ENCODE measurements around the gene SCYL2. TPM values are rescaled to one million over a fixed set of nuclear protein-coding genes. Genes with fewer than 3 reads are reported as not detected.

The SCYL2 gene
- total and polyA plus RNA-seq, 12 donors: 12.1 to 54.6 (median 41.7) TPM

DNA sequence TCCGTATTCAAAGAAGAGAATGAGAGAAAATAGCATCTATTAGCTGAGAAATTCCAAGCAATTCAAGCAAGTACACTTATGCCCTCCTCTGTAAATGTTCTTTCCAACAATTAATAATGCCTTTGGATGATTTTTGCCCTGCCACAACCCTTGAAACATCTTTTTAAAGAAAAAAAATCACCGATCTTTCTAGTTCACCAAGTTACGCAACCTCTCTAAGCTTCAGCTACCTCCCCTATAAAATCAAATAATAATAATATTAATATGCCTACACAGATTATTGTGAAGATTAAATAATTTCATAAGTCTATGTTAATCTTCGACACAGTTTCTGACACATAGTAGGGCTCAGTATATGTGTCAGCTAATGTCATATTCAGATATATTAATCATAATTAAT is 19.2 kb upstream of the SCYL2 start:
- no peaks in the 10 kb centered on the region for H3K27me3 ChIP-seq
- DNase-seq: no peak
- intact Hi-C loops (cut with DNase I): no loop called here
- 89 to 95% (median 93%) methylated on average over 4 of the region's 4 CpGs for WGBS, 4 donors
- no peaks in the 10 kb centered on the region for H3K36me3 ChIP-seq (replicated peaks in 1 of 2)
- no peaks in the 10 kb centered on the region for H3K4me1 ChIP-seq (replicated peaks in 1 of 2)
- H3K9me3 ChIP-seq (replicated peaks in 1 of 3): no peaks in the 10 kb centered on the region
- H3K27ac ChIP-seq: no peak overlapping the region
- TF ChIP-seq CTCF (IDR thresholded peaks at IDR 0.05) (no peak), POLR2A (IDR thresholded peaks at IDR 0.05) (no peak)
- no peak overlapping the region for H3K4me3 ChIP-seq

DNA sequence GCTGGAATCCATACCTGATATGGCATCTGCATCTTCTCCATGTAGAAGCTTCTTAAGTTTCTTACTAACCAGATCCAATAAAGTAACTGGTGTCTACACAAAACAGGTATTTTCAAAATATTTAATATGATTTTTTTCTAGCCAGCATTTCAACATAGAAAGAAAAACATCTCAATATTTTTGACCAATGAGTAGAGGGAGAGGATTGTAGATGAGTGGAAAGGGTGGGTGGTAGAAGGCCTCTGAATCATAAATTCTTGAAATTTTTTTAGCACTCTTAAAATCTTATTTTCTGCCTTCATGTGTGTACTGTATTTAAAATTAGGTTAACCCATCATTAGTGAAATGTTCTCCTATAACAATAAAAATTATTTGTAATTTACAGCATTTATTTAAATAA is 18.1 kb upstream of the SCYL2 start:
- Histone ChIP-seq H3K27ac (no peak overlapping the region), H3K4me1 (replicated peaks in 1 of 2) (no peaks in the 10 kb centered on the region), H3K27me3 (no peaks in the 10 kb centered on the region), H3K36me3 (replicated peaks in 1 of 2) (no peaks in the 10 kb centered on the region), H3K9me3 (replicated peaks in 1 of 3) (no peaks in the 10 kb centered on the region), H3K4me3 (no peak overlapping the region)
- intact Hi-C loops (cut with DNase I): no loop called here
- DNase-seq: no peak
- TF ChIP-seq POLR2A (IDR thresholded peaks at IDR 0.05): no peak
- TF ChIP-seq CTCF (IDR thresholded peaks at IDR 0.05): no peak

- Histone ChIP-seq H3K4me3 (no peak overlapping the region), H3K4me1 (replicated peaks in 1 of 2) (no peaks in the 10 kb centered on the region), H3K27ac (no peak overlapping the region), H3K9me3 (replicated peaks in 1 of 3) (no peaks in the 10 kb centered on the region), H3K27me3 (no peaks in the 10 kb centered on the region), H3K36me3 (replicated peaks in 1 of 2) (no peaks in the 10 kb centered on the region)
- no peak for TF ChIP-seq POLR2A (IDR thresholded peaks at IDR 0.05)
- no peak for TF ChIP-seq CTCF (IDR thresholded peaks at IDR 0.05)
- WGBS, 4 donors: 86 to 90% (median 88%) methylated on average over 7 of the region's 7 CpGs
- DNase-seq: no peak
- intact Hi-C loops (cut with DNase I): no loop called here
Measured at GRCh38 chr12:100249941-100250340, 17.0 kb upstream of the SCYL2 start.

GRCh38 chr12:100251917-100252316 is 15.1 kb upstream of the SCYL2 start:
- no peak overlapping the region for H3K27ac ChIP-seq
- no peak for DNase-seq
- H3K4me3 ChIP-seq: no peak overlapping the region
- no peaks in the 10 kb centered on the region for H3K4me1 ChIP-seq (replicated peaks in 1 of 2)
- H3K27me3 ChIP-seq: no peaks in the 10 kb centered on the region
- 78 to 93% (median 83%) methylated on average over 2 of the region's 2 CpGs for WGBS, 4 donors
- no peaks in the 10 kb centered on the region for H3K9me3 ChIP-seq (replicated peaks in 1 of 3)
- TF ChIP-seq POLR2A (IDR thresholded peaks at IDR 0.05) (no peak), CTCF (IDR thresholded peaks at IDR 0.05) (no peak)
- H3K36me3 ChIP-seq (replicated peaks in 1 of 2): no peaks in the 10 kb centered on the region
- intact Hi-C loops (cut with DNase I): no loop called here

Measured in adrenal gland (tissue), 12 donors.